IMR-90 (cell line): ENCODE data around the gene NCAPD3.

Source experiments
- BHLHE40 ChIP-seq: fragments of 150-350 bp; IDR thresholded peaks from 2 replicates; pipeline ENCODE4 v1.6.1; 2016; ENCODE audit warnings: mild to moderate bottlenecking, low read depth, low read length
- CEBPB ChIP-seq: IDR thresholded peaks from 2 replicates; pipeline ENCODE4 v1.6.1; 2012; ENCODE audit warnings: low read depth, low read length, improper control_type of control experiment
- CHD1 ChIP-seq: IDR thresholded peaks from 2 replicates; pipeline ENCODE4 v1.6.1; 2012; ENCODE audit warnings: low read depth, low read length, improper control_type of control experiment
- CTCF ChIP-seq: conservative IDR thresholded peaks from 2 replicates; pipeline ENCODE4 v1.5.1; 2012; ENCODE audit warnings: mild to moderate bottlenecking, low read depth, low read length, improper control_type of control experiment
- FOS ChIP-seq: fragments of 150-350 bp; IDR thresholded peaks from 2 replicates; pipeline ENCODE4 v1.6.1; 2016; ENCODE audit warnings: low read depth, low read length
- MAFK ChIP-seq: IDR thresholded peaks from 2 replicates; pipeline ENCODE4 v1.6.1; 2012; ENCODE audit warnings: low read depth, low read length, improper control_type of control experiment
- MAZ ChIP-seq: IDR thresholded peaks from 2 replicates; pipeline ENCODE4 v1.6.1; 2012; ENCODE audit warnings: low read depth, mild to moderate bottlenecking, low read length, improper control_type of control experiment, moderate library complexity, borderline replicate concordance
- MXI1 ChIP-seq: IDR thresholded peaks from 2 replicates; pipeline ENCODE4 v1.6.1; 2012; ENCODE audit warnings: low read depth, mild to moderate bottlenecking, low read length, moderate library complexity, borderline replicate concordance
- POLR2A ChIP-seq: IDR thresholded peaks from 2 replicates; pipeline ENCODE4 v1.6.1; 2012; ENCODE audit warnings: mild to moderate bottlenecking, low read depth, low read length
- RAD21 ChIP-seq: IDR thresholded peaks from 2 replicates; pipeline ENCODE4 v1.6.1; 2012; ENCODE audit warnings: low read length, improper control_type of control experiment
- RCOR1 ChIP-seq: IDR thresholded peaks from 2 replicates; pipeline ENCODE4 v1.6.1; 2012; ENCODE audit warnings: mild to moderate bottlenecking, low read length, improper control_type of control experiment; ENCODE audit not compliant: insufficient replicate concordance
- RFX5 ChIP-seq: IDR thresholded peaks from 2 replicates; pipeline ENCODE4 v1.8.0; 2012; ENCODE audit warnings: low read depth, mild to moderate bottlenecking, low read length, moderate library complexity
- SMC3 ChIP-seq: fragments of 150-350 bp; IDR thresholded peaks from 2 replicates; pipeline ENCODE4 v1.6.1; 2016; ENCODE audit warnings: low read depth, mild to moderate bottlenecking, antibody characterized with exemption, low read length, moderate library complexity
- USF2 ChIP-seq: fragments of 150-350 bp; IDR thresholded peaks from 2 replicates; pipeline ENCODE4 v1.6.1; 2017; ENCODE audit warnings: mild to moderate bottlenecking, antibody characterized with exemption, low read length, low read depth

- TF ChIP-seq MXI1 (no peak), CTCF (no peak), POLR2A (no peak), MAFK (no peak), MAZ (no peak), FOS (no peak), CEBPB (no peak), RAD21 (no peak), USF2 (no peak), RFX5 (no peak), RCOR1 (no peak), SMC3 (no peak), CHD1 (no peak), BHLHE40 (no peak)
These were observed 47.5 kb downstream of the NCAPD3 start for GRCh38 chr11:134176284-134176683.
